ENCODE data around the gene PDE3A.

PDE3A gene

GRCh38 chr12:20716985-20717384 lies 348.6 kb downstream of the PDE3A start:
- no peak for DNase-seq (ENCODE audit: low read depth)

- no peak for DNase-seq (ENCODE audit: low read depth)
These were observed 350.0 kb downstream of the PDE3A start for GRCh38 chr12:20718294-20718693.

DNA sequence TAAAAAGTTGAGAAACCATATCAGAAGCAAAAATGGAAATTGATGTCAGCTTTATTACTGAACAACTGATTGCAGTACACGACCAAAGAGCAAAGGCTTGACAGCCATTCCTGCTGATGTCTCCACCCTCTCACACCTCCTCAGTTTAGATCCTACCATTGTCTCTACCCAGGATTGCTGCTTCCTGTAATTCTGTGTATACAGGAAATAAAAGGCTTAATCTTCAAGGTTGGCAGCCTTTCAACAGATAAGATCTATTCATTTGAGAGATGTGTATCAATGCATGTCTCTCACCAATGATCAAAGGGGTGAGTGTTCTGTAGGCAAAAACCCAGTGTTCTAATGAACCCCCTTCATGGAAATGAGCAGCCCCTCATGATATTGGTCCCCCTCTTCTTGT lies 353.8 kb downstream of the PDE3A start:
- DNase-seq (ENCODE audit: low read depth) = no peak

GRCh38 chr12:20731274-20731673 lies 362.9 kb downstream of the PDE3A start:
- no peak for DNase-seq (ENCODE audit: low read depth)
